T-cell (primary cell): ENCODE results near the gene STIM1. TPM values are rescaled to one million over a fixed set of nuclear protein-coding genes. Genes with fewer than 3 reads are reported as not detected.
"Not testable (repeated sequence)": the region's sequence is repeated elsewhere in the genome, so short reads cannot be mapped to it uniquely, and the experiment has no call there.

ENCODE experiments used
- ATAC-seq, 4 experiments: fragments of 200-7000 bp in 3 of 4; fragments of 150-1000 bp in 1 of 4; cut with Tn5 transposase; replicated peaks in 1 of 4; 1 replicate in 3 of 4; 2 replicates in 1 of 4; pipeline ENCODE4 v1.10.0; 2021; ENCODE audit warnings: moderate library complexity in 3 of 4, mild to moderate bottlenecking in 2 of 4, moderate number of reproducible peaks in 1 of 4
- CTCF ChIA-PET, 2 donors: fragments of 300-600 bp; sonication (Branson Sonifier 250); formaldehyde crosslinking; loops; one replicate each; lab custom pipeline; 2022; ENCODE audit warnings: antibody characterized with exemption in 2 of 2; lab: Charles Lee
- POLR2A ChIA-PET, 2 donors: fragments of 300-600 bp; sonication (Branson Sonifier 250); formaldehyde crosslinking; loops; one replicate each; lab custom pipeline; 2022; ENCODE audit warnings: antibody characterized with exemption in 2 of 2; lab: Charles Lee
- DNase-seq, 35 experiments: peaks; one replicate each; pipeline versions ENCODE4 v3.0.0 to v3.0.0-alpha.2; 2013 to 2023
- H3K27ac ChIP-seq: one replicate; pipeline ENCODE4 v1.5.1; 2013; ENCODE audit warnings: low read length
- H3K27me3 ChIP-seq, 2 experiments: replicated peaks in 1 of 2; 1 replicate in 1 of 2; 2 replicates in 1 of 2; pipeline versions ENCODE4 v1.6.1 to v1.7.0; 2013; ENCODE audit warnings: low read length in 1 of 2, mixed read lengths in 1 of 2; ENCODE audit not compliant: control insufficient read depth in 2 of 2, insufficient read depth in 2 of 2; ENCODE audit errors: extremely low read depth in 1 of 2
- H3K36me3 ChIP-seq, 2 donors: 1 replicate in 1 of 2; 2 replicates in 1 of 2; pipeline versions ENCODE4 v1.6.1 to v1.7.0; 2013; ENCODE audit warnings: low read length in 1 of 2; ENCODE audit not compliant: control insufficient read depth in 2 of 2, insufficient read depth in 1 of 2; ENCODE audit errors: extremely low read depth in 1 of 2
- H3K4me1 ChIP-seq, 2 experiments: 1 replicate in 1 of 2; 2 replicates in 1 of 2; pipeline versions ENCODE4 v1.6.1 to v1.7.0; 2013; ENCODE audit warnings: low read length in 2 of 2, mixed read lengths in 1 of 2; ENCODE audit not compliant: insufficient read depth in 2 of 2, control insufficient read depth in 1 of 2; ENCODE audit errors: extremely low read depth in 1 of 2
- H3K4me3 ChIP-seq, 2 donors: 1 replicate in 1 of 2; 2 replicates in 1 of 2; pipeline versions ENCODE4 v1.5.1 to v1.7.0; 2013; ENCODE audit warnings: mild to moderate bottlenecking in 2 of 2, low read length in 1 of 2, moderate library complexity in 1 of 2; ENCODE audit not compliant: control insufficient read depth in 1 of 2; ENCODE audit errors: extremely low read depth in 1 of 2
- H3K9me3 ChIP-seq: 2 replicates; pipeline ENCODE4 v1.7.0; 2013
- H3K27ac Mint-ChIP-seq, 2 donors: one replicate each; pipeline ENCODE4 v1.8.0; 2020 to 2021; ENCODE audit warnings: mild to moderate bottlenecking in 2 of 2, mixed read lengths in 2 of 2
- H3K27me3 Mint-ChIP-seq, 2 donors: one replicate each; pipeline ENCODE4 v1.8.0; 2021 to 2022; ENCODE audit warnings: mixed read lengths in 2 of 2
- H3K36me3 Mint-ChIP-seq: one replicate; pipeline ENCODE4 v1.8.0; 2021; ENCODE audit warnings: mixed read lengths
- H3K4me1 Mint-ChIP-seq, 3 donors: one replicate each; pipeline ENCODE4 v1.8.0; 2020 to 2022; ENCODE audit warnings: mixed read lengths in 3 of 3, mild to moderate bottlenecking in 1 of 3
- H3K4me3 Mint-ChIP-seq, 3 donors: one replicate each; pipeline ENCODE4 v1.8.0; 2020 to 2022; ENCODE audit warnings: mild to moderate bottlenecking in 3 of 3, mixed read lengths in 3 of 3, moderate library complexity in 3 of 3
- H3K9me3 Mint-ChIP-seq, 3 donors: one replicate each; pipeline ENCODE4 v1.8.0; 2020 to 2022; ENCODE audit warnings: mixed read lengths in 3 of 3
- WGBS: methylation state at CpG from one replicate; pipeline ENCODE4 v1.1.5; 2013; ENCODE audit warnings: missing lambda C conversion rate; ENCODE audit not compliant: insufficient coverage; 5-methylcytosine and 5-hydroxymethylcytosine counted together
- total RNA-seq, 35 experiments: library from RNA in 6 of 35; stranded (reverse) in 6 of 35; fragments of 120-200 nt in 1 of 35; gene quantifications; one replicate each; pipeline versions ENCODE4 v1.2.1 to v1.2.4 and lab custom pipeline; 2013 to 2026

Gene STIM1
- total RNA-seq, 5 donors from 2014 or later (not counting 1 experiment from before 2014, with no cell fraction given): 87.6 to 139 (median 94.5) TPM

DNA sequence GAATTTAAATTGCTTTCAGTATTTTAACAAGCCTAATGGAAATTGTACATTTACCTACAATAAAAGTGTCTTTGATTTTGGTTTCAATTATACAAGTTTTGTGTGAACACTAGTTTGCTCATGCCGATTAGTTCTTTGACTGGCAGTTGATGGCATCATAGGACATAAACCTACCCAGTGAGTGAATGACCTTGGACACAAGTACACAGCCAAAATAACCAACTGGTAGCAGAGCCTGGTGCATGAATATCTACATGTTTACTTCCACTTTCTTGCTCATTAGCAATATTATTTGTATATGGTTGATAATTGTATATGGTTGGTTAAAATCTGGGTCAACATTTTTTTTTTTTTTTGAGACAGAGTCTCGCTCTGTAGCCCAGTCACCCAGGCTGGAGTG, 37.8 kb downstream of the STIM1 start:
- Mint-ChIP-seq H3K27me3 (no peaks in the 10 kb centered on the region), H3K4me3 (peak overlapping the region in 1 of 3 donors; percentile 33), H3K9me3 (no peaks in the 10 kb centered on the region), H3K4me1 (peaks cover 67 to 73% (median 72%) of the 10 kb centered on the region in 3 donors), H3K36me3 (peaks cover 14% of the 10 kb centered on the region), H3K27ac (peak overlapping the region; percentile 76 to 78)
- Histone ChIP-seq H3K4me1 (peaks cover 22 to 43% of the 10 kb centered on the region in 2 experiments), H3K27me3 (no peaks in the 10 kb centered on the region), H3K27ac (no peak overlapping the region), H3K36me3 (peaks cover 0 to 10% of the 10 kb centered on the region in 2 donors), H3K4me3 (no peak overlapping the region), H3K9me3 (no peaks in the 10 kb centered on the region)
- ATAC-seq: no peak
- DNase-seq: no peak
- WGBS: no CpG with 5 or more reads among the region's 2 CpGs
- ChIA-PET POLR2A (no interaction called here), CTCF (no interaction called here)

DNA sequence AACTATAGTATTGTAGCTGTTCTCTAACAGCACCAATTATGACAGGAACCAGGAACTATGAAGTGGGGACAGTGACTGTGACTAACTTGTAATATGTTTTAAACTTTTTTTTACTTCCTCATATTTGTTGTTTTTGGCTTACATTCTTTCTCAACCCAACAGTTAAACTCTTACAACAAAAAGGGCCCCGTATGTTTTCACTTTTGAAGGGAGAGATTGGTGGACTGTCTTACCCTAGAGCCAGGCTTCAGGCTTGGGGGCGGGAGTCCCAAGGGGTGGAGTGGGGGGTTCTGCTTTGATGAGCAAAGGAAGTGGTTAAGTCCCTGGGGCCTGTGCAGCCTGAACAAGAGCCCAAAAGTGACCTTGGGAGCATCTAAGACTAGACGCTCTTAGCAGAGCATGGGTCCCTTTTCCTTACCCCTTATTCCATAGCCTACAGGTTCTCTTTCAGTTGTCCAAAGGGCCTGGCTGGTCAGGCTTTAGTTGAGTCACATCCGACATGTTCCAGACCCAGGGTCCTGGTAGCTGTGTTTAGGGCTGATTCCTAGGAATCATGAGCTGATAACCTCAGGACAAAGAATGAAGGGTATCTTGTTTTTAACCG, 38.8 kb downstream of the STIM1 start:
- DNase-seq: peak in 7 of 35 experiments; percentile 10 to 52 (median 18)
- no peak overlapping the region for H3K4me3 ChIP-seq
- peaks cover 20 to 35% of the 10 kb centered on the region in 2 experiments for H3K4me1 ChIP-seq

DNA sequence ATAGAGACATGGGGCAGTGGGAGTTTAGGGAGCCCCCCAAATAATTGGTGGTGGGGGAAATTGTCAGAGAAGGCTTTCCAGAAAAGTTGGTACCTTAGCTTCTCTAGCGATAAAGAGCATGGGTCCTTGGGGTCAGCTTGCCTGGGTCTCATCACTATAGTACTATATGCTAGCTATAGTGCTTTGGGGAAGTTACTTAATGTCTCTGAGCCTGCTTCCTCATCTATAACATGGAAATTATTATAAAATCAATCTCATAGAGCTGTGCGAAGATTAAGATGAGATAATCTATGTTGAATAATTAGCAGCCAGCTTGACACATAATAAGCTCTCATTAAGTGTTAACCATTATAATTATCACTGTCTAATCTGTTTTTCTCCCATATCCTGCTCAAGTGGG, 41.2 kb downstream of the STIM1 start:
- WGBS: no CpG with 5 or more reads among the region's 2 CpGs
- Histone ChIP-seq H3K27me3 (no peaks in the 10 kb centered on the region), H3K4me1 (peaks cover 23 to 37% of the 10 kb centered on the region in 2 experiments), H3K9me3 (no peaks in the 10 kb centered on the region), H3K4me3 (no peak overlapping the region), H3K27ac (no peak overlapping the region), H3K36me3 (peaks cover 0 to 8% of the 10 kb centered on the region in 2 donors)
- H3K27ac Mint-ChIP-seq: peak overlapping the region in 1 of 2 donors; percentile 24
- no peaks in the 10 kb centered on the region for H3K9me3 Mint-ChIP-seq
- peaks cover 63 to 66% (median 64%) of the 10 kb centered on the region in 3 donors for H3K4me1 Mint-ChIP-seq
- POLR2A ChIA-PET: interaction anchor here in 1 of 2 donors (0.6 kb wide), 2 partner anchors 53 to 113 kb away, joined by 3 to 4 read pairs; no protein-coding TSS in a partner anchor
- peaks cover 11% of the 10 kb centered on the region for H3K36me3 Mint-ChIP-seq
- CTCF ChIA-PET: interaction anchor here (1.0 to 1.2 kb wide), 2 partner anchors 9 to 42 kb away, joined by 3 read pairs; partner anchors contain the start of gene STIM1 (in 1 of the 2)
- no peak for DNase-seq
- H3K4me3 Mint-ChIP-seq: no peak overlapping the region
- ATAC-seq: no peak
- H3K27me3 Mint-ChIP-seq: no peaks in the 10 kb centered on the region

More for the DNA sequence above, 38.8 kb downstream of the STIM1 start:
- H3K9me3 Mint-ChIP-seq: no peaks in the 10 kb centered on the region
- H3K27me3 Mint-ChIP-seq: no peaks in the 10 kb centered on the region
- no peak overlapping the region for H3K27ac ChIP-seq
- H3K9me3 ChIP-seq: no peaks in the 10 kb centered on the region
- peaks cover 0 to 8% of the 10 kb centered on the region in 2 donors for H3K36me3 ChIP-seq
- H3K27me3 ChIP-seq: no peaks in the 10 kb centered on the region
- WGBS: 42% methylated on average over 1 of the region's 5 CpGs
- H3K36me3 Mint-ChIP-seq: peaks cover 14% of the 10 kb centered on the region
- H3K4me3 Mint-ChIP-seq: peak overlapping the region in 1 of 3 donors; percentile 33
- peak overlapping the region; percentile 76 to 78 for H3K27ac Mint-ChIP-seq
- POLR2A ChIA-PET: interaction anchor here in 1 of 2 donors (0.5 to 0.8 kb wide), 2 partner anchors 9 to 100 kb away, joined by 3 to 5 read pairs; no protein-coding TSS in a partner anchor
- peak; percentile 23 to 73 (median 61) for ATAC-seq
- CTCF ChIA-PET: interaction anchor here in 1 of 2 donors (0.7 to 1.2 kb wide), 2 partner anchors 8 to 39 kb away, joined by 3 to 4 read pairs; partner anchors contain the start of gene STIM1
- peaks cover 61 to 66% (median 65%) of the 10 kb centered on the region in 3 donors for H3K4me1 Mint-ChIP-seq

DNA sequence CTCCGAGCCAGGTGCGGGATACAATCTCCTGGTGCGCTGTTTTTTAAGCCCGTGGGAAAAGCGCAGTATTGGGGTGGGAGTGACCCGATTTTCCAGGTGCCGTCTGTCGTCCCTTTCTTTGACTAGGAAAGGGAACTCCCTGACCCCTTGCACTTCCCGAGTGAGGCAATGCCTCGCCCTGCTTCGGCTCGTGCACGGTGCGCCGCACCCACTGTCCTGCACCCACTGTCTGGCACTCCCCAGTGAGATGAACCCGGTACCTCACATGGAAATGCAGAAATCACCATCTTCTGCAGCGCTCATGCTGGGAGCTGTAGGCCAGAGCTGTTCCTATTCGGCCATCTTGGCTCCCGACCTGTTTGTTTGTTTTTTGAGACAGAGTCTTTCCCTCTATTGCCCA, 44.8 kb downstream of the STIM1 start:
- H3K4me3 Mint-ChIP-seq, ATAC-seq, H3K36me3 ChIP-seq, DNase-seq, H3K27ac ChIP-seq, H3K27me3 Mint-ChIP-seq, H3K9me3 ChIP-seq, H3K9me3 Mint-ChIP-seq, H3K36me3 Mint-ChIP-seq, H3K27me3 ChIP-seq, H3K4me3 ChIP-seq, POLR2A ChIA-PET, CTCF ChIA-PET: not testable (repeated sequence)
- H3K27ac Mint-ChIP-seq: peak overlapping the region; percentile 11 to 31
- WGBS: 98% methylated on average over 8 of the region's 19 CpGs
- H3K4me1 ChIP-seq: peaks cover 34 to 44% of the 10 kb centered on the region in 2 experiments
- peaks cover 68 to 72% (median 71%) of the 10 kb centered on the region in 3 donors for H3K4me1 Mint-ChIP-seq

DNA sequence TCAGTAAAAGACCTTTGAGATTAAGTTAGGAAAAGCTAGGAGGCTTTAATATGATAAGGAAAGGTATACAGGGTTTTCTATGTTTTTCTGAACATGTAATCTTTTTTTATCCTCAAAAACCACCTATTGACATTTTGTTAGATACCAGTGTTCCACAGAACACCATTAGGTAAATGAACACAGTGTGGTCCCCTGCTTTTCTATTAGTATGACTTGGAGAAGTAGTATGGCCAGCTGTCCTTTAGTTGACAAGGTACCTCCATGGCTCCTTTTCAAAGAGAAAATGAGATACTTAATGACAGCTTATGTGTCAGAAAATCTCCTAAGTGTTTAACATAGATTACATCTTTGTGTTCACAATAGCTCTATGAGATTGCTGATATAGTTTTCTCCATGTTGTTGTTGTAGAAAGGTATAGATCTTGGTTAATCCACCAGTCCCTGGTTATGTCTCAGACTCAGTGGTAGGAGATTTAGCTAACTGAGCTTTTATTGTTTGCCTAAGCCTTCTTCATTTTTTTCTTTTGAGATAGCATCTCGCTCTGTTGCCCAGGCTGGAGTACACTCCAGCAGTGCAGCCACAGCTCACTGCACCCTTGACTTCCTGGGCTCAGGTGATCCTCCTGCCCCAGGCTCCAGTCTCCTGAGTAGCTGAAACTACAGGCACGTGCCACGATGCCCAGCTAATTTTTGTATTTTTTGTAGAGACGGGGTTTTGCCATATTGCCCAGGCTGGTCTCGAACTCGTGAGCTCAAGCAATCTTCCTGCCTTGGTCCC, 46.0 kb downstream of the STIM1 start:
- Mint-ChIP-seq H3K27me3 (no peaks in the 10 kb centered on the region), H3K4me1 (peaks cover 69 to 72% (median 69%) of the 10 kb centered on the region in 3 donors), H3K36me3 (no peaks in the 10 kb centered on the region), H3K27ac (peak overlapping the region; percentile 81 to 82), H3K9me3 (no peaks in the 10 kb centered on the region), H3K4me3 (peak overlapping the region in 1 of 3 donors; percentile 49)
- Histone ChIP-seq H3K9me3 (no peaks in the 10 kb centered on the region), H3K27me3 (no peaks in the 10 kb centered on the region), H3K4me3 (no peak overlapping the region), H3K4me1 (peaks cover 38 to 52% of the 10 kb centered on the region in 2 experiments), H3K36me3 (peaks cover 0 to 2% of the 10 kb centered on the region in 2 donors), H3K27ac (no peak overlapping the region)
- CTCF ChIA-PET: interaction anchor here (0.6 to 2.0 kb wide), 6 partner anchors 47 to 171 kb away, joined by 3 to 8 read pairs (median 3); partner anchors contain the start of genes RHOG (in 1 of the 2) and STIM1 (in 1 of the 2)
- DNase-seq (no peak), ATAC-seq (no peak)
- POLR2A ChIA-PET: interaction anchor here in 1 of 2 donors (0.6 kb wide), 1 partner anchor 110 kb away, joined by 10 read pairs; no protein-coding TSS in a partner anchor
- 88% methylated on average over 6 of the region's 6 CpGs for WGBS

DNA sequence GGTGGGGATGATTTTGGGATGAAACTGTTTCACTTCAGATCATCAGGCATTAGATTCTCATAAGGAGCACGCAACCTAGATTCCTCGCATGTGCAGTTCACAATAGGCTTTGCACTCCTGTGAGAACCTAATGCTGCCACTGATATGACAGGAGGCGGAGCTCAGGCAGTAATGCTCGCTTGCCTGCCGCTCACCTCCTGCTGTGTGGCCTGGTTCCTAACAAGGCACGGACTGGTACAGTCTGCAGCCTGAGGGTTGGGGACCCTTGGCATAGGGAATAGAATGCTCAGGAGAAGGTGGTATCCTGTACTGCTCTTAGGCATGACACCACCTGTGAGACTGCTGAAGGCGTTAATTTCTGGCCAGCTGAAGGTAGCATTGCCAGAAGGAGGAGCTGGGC, 47.0 kb downstream of the STIM1 start:
- H3K9me3 ChIP-seq: no peaks in the 10 kb centered on the region
- ChIA-PET CTCF (interaction anchor here in 1 of 2 donors (0.5 to 2.0 kb wide), 3 partner anchors 8 to 61 kb away, joined by 3 to 8 read pairs (median 4); partner anchors contain the start of gene RHOG), POLR2A (interaction anchor here (0.6 to 1.0 kb wide), 4 partner anchors 10 to 62 kb away, joined by 3 to 10 read pairs (median 4); partner anchors contain the start of gene RHOG (in 1 of the 2))
- peaks cover 0 to 2% of the 10 kb centered on the region in 2 donors for H3K36me3 ChIP-seq
- H3K27me3 ChIP-seq: no peaks in the 10 kb centered on the region
- 85% methylated on average over 7 of the region's 7 CpGs for WGBS
- Mint-ChIP-seq H3K27me3 (no peaks in the 10 kb centered on the region), H3K4me1 (peaks cover 71 to 73% (median 73%) of the 10 kb centered on the region in 3 donors), H3K9me3 (no peaks in the 10 kb centered on the region), H3K36me3 (no peaks in the 10 kb centered on the region), H3K4me3 (peak overlapping the region in 2 of 3 donors; percentile 32 to 49), H3K27ac (peak overlapping the region; percentile 81 to 82)
- DNase-seq: peak in 1 of 35 experiments; percentile 9
- peak overlapping the region; percentile 38 for H3K27ac ChIP-seq
- peaks cover 38 to 52% of the 10 kb centered on the region in 2 experiments for H3K4me1 ChIP-seq
- H3K4me3 ChIP-seq: no peak overlapping the region
- ATAC-seq: no peak
